ENCODE data around the gene PDGFA. TPM values are rescaled to one million over a fixed set of nuclear protein-coding genes. Genes with fewer than 3 reads are reported as not detected.

PDGFA gene
- polyA plus RNA-seq, 5 donors: 30.4 to 47.4 (median 40.8) TPM

GRCh38 chr7:492714-493065 lies 27.0 kb downstream of the PDGFA start:
- DNase-seq: no peak

DNA sequence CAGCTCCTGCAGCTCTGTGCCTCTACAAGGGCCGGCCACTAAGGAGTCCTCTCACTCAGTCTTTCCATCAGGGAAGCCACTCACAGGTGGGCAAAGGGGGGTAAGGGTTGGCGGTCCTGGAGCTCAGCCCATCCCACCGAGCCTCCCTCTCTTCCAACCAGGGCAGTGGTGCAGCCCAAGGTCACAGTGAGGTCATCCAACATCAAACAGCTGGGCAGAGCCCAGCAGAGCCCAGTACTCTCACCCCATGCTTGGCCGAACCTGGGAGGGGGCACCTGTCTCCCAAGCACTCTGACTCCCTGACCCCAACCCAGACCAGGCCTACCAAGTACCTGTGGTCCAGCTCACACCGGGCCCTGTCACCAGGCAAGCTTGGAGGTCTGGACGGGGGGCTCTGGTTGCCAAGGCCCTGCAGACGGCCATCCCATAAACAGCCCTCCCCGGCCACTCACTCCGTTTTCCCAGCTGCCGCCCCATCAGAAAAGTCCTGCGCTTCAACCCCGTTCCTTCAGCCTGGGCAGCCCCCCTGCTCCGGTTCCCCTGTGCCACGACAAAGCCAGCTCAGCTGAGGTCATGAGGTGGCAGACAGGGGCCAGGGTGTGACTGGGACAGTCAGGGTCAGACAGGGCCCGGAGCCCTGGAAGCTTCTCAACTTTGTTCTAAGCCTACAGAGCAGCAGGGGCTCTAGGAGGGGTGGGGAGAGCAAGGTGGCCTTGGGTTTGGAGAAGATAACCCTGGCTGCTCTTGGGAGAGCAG lies 27.5 kb downstream of the PDGFA start:
- no peak for DNase-seq

DNA sequence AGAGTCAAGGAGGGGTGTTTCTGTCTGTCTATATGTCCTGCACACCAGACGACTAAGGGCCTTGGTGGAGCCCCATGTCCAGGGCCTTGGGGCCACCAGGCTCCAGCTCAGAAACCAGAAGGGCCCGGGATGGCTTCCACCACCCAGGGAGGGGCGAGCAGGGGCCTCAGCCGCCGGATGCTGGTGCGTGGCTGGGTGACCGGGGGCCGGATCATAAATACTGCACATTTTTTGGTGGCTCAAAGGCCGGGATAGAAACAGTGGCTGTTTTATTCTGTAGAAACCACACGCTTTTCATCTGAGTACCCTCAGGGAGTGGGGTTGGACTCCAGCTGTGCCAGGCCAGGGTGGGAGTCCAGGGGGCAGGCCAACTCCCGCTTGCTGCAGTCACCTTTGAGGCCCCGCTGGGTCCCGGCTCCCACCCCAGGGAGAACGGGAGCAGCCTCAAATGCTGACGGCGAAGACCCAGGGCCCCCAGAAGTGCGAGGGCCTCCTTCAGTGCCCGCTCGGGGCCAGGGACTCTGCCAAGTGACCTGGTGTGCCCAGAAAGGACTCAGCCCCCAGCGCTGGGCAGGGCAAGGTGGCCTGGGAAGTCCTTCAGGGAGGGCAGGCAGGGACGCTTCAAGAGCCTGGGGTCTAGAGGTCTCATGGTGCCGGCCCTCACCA lies 28.2 kb downstream of the PDGFA start:
- no peak for DNase-seq

- no peak for DNase-seq
These were observed 29.0 kb downstream of the PDGFA start for GRCh38 chr7:490461-491291.

DNA sequence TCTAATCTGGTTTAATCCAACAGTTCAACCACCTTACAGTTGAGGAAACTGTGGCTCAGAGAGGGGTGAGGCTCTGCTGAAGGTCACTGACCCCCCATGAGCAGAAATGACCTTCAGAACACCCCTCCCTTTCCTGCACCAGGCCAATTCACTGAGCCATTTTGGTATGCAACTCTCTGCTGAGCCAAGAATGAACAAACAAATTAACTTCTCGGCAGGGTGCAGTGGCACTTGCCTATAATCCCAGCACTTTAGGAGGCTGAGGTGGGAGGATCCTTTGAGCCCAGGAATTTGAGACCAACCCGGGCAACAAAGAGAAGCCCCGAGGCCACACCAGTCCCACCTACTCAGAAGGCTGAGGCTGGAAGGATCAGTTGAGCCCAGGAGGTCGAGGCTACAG lies 29.8 kb downstream of the PDGFA start:
- no peak for DNase-seq

- no peak for DNase-seq
These were observed 33.4 kb downstream of the PDGFA start for GRCh38 chr7:486216-486743.

DNA sequence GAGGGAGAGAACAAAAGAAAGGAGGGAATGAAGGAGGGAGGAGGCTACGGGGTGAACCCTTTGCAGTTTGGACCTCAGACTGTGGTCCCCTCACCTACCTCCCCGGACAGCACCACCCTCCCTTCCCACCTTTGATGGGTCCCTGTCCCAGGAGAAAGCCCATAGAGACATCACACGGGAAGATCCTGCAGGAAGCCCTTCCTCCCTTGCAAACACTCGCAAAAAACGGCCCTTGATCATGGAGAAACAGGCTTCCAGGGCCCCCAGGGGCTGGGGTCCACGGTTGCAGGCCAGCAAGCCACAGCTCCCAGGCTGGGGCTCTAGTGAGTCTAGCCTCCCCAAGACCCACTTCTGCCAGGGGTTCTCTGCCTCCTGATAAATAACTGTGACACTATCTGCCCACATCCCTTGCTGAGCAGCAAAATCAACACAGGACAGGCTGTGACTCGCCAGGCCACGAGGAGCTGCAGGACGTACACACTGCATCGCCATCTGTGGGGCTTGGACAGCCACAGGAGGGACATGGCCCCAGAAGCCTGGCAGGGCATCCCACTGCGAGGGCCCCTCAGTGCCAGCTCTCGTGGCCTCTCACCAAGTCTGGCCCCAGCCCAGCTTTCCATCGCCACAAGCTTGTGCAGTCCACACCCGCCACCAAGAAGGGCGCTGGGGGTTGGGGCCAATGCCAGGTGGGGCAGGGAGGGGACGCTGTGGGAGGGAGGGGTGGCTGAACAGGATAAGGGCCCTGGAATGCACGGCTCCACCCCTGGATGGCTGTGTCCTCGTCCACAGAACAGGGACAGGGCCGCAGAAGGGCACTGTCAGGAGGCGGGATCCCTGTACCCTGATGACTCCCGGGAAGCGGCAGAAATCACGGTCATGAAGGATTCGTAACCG lies 34.2 kb downstream of the PDGFA start:
- no peak for DNase-seq

DNA sequence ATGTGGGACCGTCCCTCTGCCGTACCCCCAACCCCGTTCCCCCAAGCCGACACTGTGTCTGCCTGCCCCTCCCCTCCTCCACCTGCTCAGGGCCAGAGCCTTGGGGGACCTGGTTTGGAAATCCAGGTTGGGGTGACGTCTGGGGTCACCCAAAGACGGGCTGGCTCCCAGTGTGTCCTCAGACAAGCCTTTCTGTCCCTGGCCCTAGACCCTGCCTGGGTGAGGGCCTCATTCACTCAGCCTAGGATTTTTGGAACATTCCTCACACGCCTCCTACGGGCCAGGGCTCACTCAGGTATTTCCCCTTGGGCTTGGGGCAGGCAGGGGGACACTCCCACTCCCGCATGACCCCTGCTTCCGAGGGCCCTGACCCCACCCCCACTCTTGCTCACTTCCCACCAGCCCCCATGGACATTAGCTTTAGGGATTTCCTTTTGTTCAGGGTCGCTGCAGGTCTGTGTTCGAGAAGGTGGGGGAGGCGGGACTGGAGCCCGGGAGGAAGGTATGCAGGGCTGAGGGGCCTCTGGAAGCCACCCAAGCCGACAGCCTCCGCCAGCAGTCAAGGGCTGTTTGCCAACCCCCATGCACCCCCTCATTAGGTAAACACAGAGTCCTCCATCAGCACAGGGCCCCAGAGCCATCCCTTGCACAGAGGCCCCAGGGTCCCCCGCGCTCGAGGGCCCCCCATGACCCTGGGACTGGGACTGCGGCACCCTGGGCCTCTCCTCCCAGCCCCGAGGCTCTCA lies 35.1 kb downstream of the PDGFA start:
- DNase-seq: no peak

GRCh38 chr7:483656-484355 lies 35.8 kb downstream of the PDGFA start:
- no peak for DNase-seq

- no peak for DNase-seq
These were observed 37.0 kb downstream of the PDGFA start for GRCh38 chr7:482521-483083.

DNA sequence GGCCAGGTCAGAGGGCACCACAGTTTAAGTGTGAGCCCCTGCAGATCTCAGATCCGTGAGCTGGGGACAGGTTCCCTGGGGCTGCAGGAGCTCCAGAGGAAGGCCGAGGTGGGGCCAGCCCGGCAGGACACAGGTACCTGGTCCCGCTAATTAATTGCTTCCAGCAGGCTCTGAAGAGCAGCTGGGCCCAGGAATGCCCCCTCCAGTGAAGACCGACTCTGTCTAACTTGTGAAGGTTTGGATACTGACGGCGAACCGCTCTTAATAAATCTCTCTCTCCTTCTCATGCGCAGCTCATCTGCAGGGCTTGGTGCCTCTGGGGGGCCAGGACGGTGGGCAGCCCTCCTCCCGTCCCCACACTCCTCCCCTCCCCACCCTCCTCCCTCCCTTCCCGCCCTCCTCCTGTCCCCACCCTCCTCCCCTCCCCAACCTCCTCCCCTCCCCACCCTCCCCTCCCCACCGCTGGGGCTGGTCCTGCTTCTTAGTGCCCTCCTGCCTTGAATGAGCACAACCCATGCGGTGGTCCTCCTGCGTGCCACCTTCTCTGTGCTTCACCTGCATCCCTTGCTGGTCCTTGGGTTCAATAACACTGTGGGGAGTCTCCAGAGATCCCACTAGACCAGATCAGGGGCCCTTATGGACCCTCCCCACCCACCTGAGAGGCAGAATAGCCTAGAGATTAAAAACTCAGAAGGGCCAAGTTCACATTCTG lies 38.3 kb downstream of the PDGFA start:
- no peak for DNase-seq

- DNase-seq: no peak
These were observed 39.0 kb downstream of the PDGFA start for GRCh38 chr7:480531-481218.

GRCh38 chr7:479948-480499 lies 39.6 kb downstream of the PDGFA start:
- no peak for DNase-seq

DNA sequence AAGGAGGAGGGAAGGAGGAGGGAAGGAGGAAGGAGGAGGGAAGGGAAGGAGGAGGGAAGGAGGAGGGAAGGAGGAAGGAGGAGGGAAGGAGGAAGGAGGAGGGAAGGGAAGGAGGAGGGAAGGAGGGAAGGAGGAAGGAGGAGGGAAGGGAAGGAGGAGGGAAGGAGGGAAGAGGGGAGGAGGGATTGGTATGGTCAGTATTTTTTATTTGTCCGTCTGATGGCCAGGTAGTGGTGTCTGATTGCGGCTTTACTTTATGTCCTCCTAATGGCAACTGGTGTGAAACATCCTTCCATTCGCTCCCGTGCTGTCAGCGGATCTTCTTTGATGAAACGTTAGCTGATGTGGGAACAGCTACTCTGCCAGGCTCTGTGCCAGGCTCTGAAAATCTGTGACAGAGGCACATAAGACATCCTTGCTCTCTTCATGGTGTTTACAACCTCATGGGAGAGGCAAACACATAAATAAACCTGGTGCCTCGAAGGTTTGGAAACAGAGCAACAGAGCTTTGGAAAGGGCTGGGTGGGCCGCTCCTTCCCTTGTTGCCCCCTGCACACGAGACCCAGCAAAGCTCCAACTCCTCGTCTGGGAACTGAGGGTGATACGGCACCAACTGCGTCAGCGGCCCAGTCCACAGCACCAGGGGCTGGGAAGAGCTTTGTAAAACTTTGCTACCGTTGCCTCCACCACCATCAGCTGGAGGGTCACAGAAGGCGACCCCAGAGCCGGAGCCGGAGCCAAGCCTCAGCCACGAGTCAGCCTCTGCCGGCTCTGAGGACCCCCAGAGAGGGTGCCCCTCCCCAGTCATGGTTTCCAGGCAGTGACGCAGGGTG lies 40.3 kb downstream of the PDGFA start:
- no peak for DNase-seq

DNA sequence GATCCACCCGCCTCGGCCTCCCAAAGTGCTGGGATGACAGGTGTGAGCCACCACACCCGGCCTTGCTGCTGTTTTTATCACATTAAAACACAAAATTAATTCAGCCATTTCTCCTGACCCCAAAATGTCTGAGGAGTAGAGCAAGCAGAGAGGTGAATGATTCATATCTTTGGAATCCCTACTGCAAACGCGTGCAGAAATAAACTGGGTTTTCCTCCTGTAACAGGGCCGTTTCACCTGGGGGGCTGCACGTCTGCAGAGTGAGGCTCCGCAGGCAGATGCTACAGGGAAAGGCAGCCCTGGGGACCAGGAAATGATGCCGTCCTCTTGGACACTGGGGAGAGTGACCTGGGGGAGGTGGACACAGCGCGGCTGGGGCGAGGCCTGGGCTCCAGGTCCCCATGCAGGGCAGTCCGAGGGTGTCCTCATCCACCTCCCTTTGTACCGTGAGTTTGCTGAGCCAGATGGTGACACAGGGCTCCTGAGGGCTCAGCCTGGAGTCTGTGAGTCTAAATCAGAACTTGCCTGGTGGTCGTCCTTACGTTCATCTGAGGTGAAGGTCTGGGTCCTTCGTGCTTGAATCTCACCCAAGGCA lies 41.9 kb downstream of the PDGFA start:
- no peak for DNase-seq

GRCh38 chr7:476736-477360 lies 42.8 kb downstream of the PDGFA start:
- no peak for DNase-seq
